Fibroblast of lung (primary cell): ENCODE data around the gene SFRP5. TPM values are rescaled to one million over a fixed set of nuclear protein-coding genes. Genes with fewer than 3 reads are reported as not detected.

Source experiments
- DNase-seq, 2 donors: peaks; one replicate each; pipeline versions ENCODE4 v3.0.0 to v3.0.0-alpha.2; 2010; ENCODE audit warnings: low read depth in 2 of 2
- H2AFZ ChIP-seq: 2 replicates; pipeline ENCODE4 v1.5.1; 2012; ENCODE audit warnings: low read length, control low read depth, inconsistent platforms
- H3K27ac ChIP-seq: 2 replicates; pipeline ENCODE4 v1.5.1; 2011; ENCODE audit warnings: low read length, control low read depth; ENCODE audit not compliant: insufficient read depth
- H3K27me3 ChIP-seq: 2 replicates; pipeline ENCODE4 v1.5.1; 2011; ENCODE audit warnings: mild to moderate bottlenecking, low read length; ENCODE audit not compliant: control insufficient read depth, insufficient read depth
- H3K36me3 ChIP-seq: 2 replicates; pipeline ENCODE4 v1.5.1; 2011; ENCODE audit warnings: low read length; ENCODE audit not compliant: control insufficient read depth, insufficient read depth
- H3K4me1 ChIP-seq: 2 replicates; pipeline ENCODE4 v1.5.1; 2011; ENCODE audit warnings: low read length; ENCODE audit not compliant: control insufficient read depth, insufficient read depth; ENCODE audit errors: extremely low read depth
- H3K4me2 ChIP-seq: 2 replicates; pipeline ENCODE4 v1.5.1; 2011; ENCODE audit warnings: low read length, control low read depth; ENCODE audit not compliant: insufficient read depth; ENCODE audit errors: extremely low read depth
- H3K4me3 ChIP-seq, 4 experiments: fragments of 200-600 bp in 1 of 4; sonication (generic) in 1 of 4; replicated peaks in 1 of 4; 2 replicates each; pipeline ENCODE4 v1.5.1; 2011 to 2016; ENCODE audit warnings: low read length in 4 of 4, low read depth in 3 of 4, mild to moderate bottlenecking in 3 of 4, control low read depth in 2 of 4, inconsistent platforms in 1 of 4, mixed read lengths in 1 of 4; ENCODE audit not compliant: insufficient read depth in 1 of 4; ENCODE audit errors: control extremely low read depth in 1 of 4
- H3K79me2 ChIP-seq: 2 replicates; pipeline ENCODE4 v1.5.1; 2012; ENCODE audit warnings: mild to moderate bottlenecking, low read length, inconsistent platforms; ENCODE audit not compliant: control insufficient read depth, insufficient read depth
- H3K9ac ChIP-seq: 2 replicates; pipeline ENCODE4 v1.5.1; 2011; ENCODE audit warnings: mild to moderate bottlenecking, low read length, control low read depth; ENCODE audit not compliant: insufficient read depth
- H3K9me3 ChIP-seq: 2 replicates; pipeline ENCODE4 v1.5.1; 2012; ENCODE audit warnings: low read depth, low read length; ENCODE audit not compliant: control insufficient read depth, insufficient read depth
- H4K20me1 ChIP-seq: 2 replicates; pipeline ENCODE4 v1.5.1; 2011; ENCODE audit warnings: low read length; ENCODE audit not compliant: control insufficient read depth, insufficient read depth; ENCODE audit errors: extremely low read depth
- EZH2 ChIP-seq: IDR thresholded peaks from 2 replicates; pipeline ENCODE4 v1.5.1; 2012; ENCODE audit warnings: low read length, control low read depth, mild to moderate bottlenecking; ENCODE audit errors: missing control alignments
- polyA plus RNA-seq, 2 donors: library from polyadenylated mRNA; depleted of rRNA in 1 of 2; stranded (reverse) in 1 of 2; unstranded in 1 of 2; fragments of >200 nt; gene quantifications; 2 replicates each; pipeline ENCODE4 v1.2.1, GENCODE V29; 2011 to 2012; ENCODE audit warnings: missing spikeins in 1 of 2
- total RNA-seq: library from RNA; depleted of rRNA; stranded (reverse); fragments of >200 nt; gene quantifications from 2 replicates; pipeline ENCODE4 v1.2.1, GENCODE V29; 2014
- TF ChIP-seq, protein P1 (sequence below), 2 donors: IDR thresholded peaks in 1 of 2; conservative IDR thresholded peaks in 1 of 2; 1 replicate in 1 of 2; 2 replicates in 1 of 2; pipeline ENCODE4 v1.5.1; 2011 to 2012; ENCODE audit warnings: low read length in 2 of 2, control low read depth in 1 of 2, inconsistent platforms in 1 of 2, low read depth in 1 of 2, mild to moderate bottlenecking in 1 of 2

The SFRP5 gene
- total and polyA plus RNA-seq, 2 donors (not counting 1 experiment from before 2014, with no cell fraction given) = not detected

DNA sequence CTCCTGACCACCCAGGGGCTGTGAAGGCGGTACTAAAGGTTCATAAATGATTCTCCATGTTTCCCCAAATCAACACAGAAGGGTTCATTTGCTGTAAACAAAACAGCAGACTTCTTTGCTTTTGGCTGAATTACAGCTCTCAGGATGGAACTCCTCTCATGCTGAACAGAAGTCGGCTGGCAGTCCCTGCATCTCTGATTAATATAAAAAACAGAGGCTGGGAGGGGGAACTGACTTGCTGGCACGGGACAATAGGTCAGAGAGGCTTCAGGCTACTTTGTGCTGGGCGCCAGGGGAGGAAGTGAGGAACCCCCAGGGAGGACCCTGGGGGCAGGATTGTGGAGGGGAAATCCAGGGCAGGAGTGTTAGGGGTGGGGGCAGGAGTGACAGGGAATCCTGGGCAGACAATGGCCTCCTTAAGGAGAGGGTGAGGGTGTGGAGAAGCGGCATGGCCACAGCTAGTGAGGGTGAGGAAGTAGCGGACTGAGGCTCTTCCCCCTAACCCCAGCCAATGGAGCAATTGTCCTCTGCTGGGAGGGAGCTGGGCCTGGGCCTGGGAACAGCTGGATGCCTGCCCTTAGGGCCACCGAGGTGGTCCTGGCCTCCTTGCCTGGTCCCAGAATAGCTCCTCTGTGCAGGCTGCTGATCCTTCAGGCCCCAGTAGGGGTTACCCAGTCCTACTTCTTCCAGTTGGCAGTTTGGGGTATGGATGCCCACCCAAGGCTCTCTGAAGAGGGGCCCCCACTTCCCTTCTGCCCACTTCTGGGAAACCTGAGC lies 9.2 kb upstream of the SFRP5 start:
- Histone ChIP-seq H3K9me3 (no peaks in the 10 kb centered on the region), H3K27me3 (peaks cover 5% of the 10 kb centered on the region), H4K20me1 (no peaks in the 10 kb centered on the region), H3K9ac (no peak overlapping the region), H2AFZ (no peak overlapping the region), H3K79me2 (no peaks in the 10 kb centered on the region), H3K4me2 (no peak overlapping the region), H3K36me3 (no peaks in the 10 kb centered on the region), H3K4me3 (no peak overlapping the region), H3K4me1 (no peaks in the 10 kb centered on the region), H3K27ac (no peak overlapping the region)
- no peak for DNase-seq
- TF ChIP-seq EZH2 = no peak
- TF ChIP-seq, protein P1, sequence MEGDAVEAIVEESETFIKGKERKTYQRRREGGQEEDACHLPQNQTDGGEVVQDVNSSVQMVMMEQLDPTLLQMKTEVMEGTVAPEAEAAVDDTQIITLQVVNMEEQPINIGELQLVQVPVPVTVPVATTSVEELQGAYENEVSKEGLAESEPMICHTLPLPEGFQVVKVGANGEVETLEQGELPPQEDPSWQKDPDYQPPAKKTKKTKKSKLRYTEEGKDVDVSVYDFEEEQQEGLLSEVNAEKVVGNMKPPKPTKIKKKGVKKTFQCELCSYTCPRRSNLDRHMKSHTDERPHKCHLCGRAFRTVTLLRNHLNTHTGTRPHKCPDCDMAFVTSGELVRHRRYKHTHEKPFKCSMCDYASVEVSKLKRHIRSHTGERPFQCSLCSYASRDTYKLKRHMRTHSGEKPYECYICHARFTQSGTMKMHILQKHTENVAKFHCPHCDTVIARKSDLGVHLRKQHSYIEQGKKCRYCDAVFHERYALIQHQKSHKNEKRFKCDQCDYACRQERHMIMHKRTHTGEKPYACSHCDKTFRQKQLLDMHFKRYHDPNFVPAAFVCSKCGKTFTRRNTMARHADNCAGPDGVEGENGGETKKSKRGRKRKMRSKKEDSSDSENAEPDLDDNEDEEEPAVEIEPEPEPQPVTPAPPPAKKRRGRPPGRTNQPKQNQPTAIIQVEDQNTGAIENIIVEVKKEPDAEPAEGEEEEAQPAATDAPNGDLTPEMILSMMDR (conservative IDR thresholded peaks at IDR 0.05 in 1 of 2, IDR thresholded peaks at IDR 0.05 in 1 of 2; ENCODE audit: low read depth in 1 of 2, low read length in 2 of 2) = no peak

DNA sequence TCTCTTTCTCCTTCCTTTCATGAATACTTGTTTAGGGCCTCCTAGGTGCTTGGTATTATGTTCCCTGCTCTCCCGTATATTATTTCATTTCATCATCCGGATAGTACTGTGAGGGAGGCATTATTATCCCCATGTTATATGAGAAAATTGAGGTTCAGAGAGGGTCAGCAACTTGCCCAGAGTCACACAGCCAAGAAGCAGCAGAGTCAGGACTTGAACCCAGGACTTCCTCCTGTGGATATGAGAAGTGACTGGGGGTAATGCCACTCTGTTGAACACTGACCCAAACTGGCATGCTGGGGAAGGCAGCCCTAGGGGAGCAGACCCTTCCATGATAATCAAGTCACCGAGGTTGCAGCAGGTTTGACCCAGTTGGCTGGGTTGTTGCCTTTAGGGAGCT lies 8.2 kb upstream of the SFRP5 start:
- peaks cover 8% of the 10 kb centered on the region for H3K27me3 ChIP-seq
- H3K79me2 ChIP-seq = no peaks in the 10 kb centered on the region
- H3K4me2 ChIP-seq = no peak overlapping the region
- no peaks in the 10 kb centered on the region for H3K9me3 ChIP-seq
- no peak overlapping the region for H3K27ac ChIP-seq
- no peak overlapping the region for H2AFZ ChIP-seq
- H3K4me3 ChIP-seq = no peak overlapping the region
- TF ChIP-seq EZH2 = no peak
- TF ChIP-seq, protein P1 (conservative IDR thresholded peaks at IDR 0.05 in 1 of 2, IDR thresholded peaks at IDR 0.05 in 1 of 2; ENCODE audit: low read depth in 1 of 2, low read length in 2 of 2) = no peak
- no peaks in the 10 kb centered on the region for H3K36me3 ChIP-seq
- no peaks in the 10 kb centered on the region for H4K20me1 ChIP-seq
- no peaks in the 10 kb centered on the region for H3K4me1 ChIP-seq
- DNase-seq = no peak
- H3K9ac ChIP-seq = no peak overlapping the region

DNA sequence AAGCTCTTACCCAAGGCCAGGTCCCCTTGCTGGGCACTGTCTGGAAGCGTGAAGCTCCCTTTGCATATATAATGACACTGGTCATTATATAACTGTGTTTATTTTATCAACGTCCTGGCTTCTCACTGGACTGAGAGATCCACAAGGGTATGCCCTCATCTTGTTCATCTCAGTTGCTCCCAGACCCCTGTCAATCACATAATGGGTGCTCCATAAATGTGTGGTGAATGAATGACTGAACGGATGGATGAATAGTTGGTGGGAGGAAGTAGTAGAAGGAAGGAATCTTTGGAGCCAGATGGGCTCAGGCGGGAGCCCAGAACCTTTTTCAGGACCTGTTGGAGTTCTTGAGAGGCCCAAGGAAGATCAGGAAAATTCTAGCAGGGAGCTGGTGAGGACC lies 7.7 kb upstream of the SFRP5 start:
- Histone ChIP-seq H2AFZ (no peak overlapping the region), H3K79me2 (no peaks in the 10 kb centered on the region), H4K20me1 (no peaks in the 10 kb centered on the region), H3K4me2 (no peak overlapping the region), H3K27ac (no peak overlapping the region), H3K4me1 (no peaks in the 10 kb centered on the region), H3K36me3 (no peaks in the 10 kb centered on the region), H3K27me3 (peaks cover 12% of the 10 kb centered on the region), H3K9ac (no peak overlapping the region), H3K9me3 (no peaks in the 10 kb centered on the region), H3K4me3 (no peak overlapping the region)
- TF ChIP-seq, protein P1 (conservative IDR thresholded peaks at IDR 0.05 in 1 of 2, IDR thresholded peaks at IDR 0.05 in 1 of 2; ENCODE audit: low read depth in 1 of 2, low read length in 2 of 2) = no peak
- TF ChIP-seq EZH2 = no peak
- DNase-seq = no peak
